ENCODE measurements around the gene RBKS. TPM values are rescaled to one million over a fixed set of nuclear protein-coding genes. Genes with fewer than 3 reads are reported as not detected.
"Not testable (repeated sequence)": the region's sequence is repeated elsewhere in the genome, so short reads cannot be mapped to it uniquely, and the experiment has no call there.

RBKS gene
- polyA plus RNA-seq, 6 donors from 2014 or later: 2.2 to 5.3 (median 3.5) TPM

- ATAC-seq (ENCODE audit: low read depth in 2 of 2): no peak
- Mint-ChIP-seq H3K4me3 (peak overlapping the region; percentile 27 to 74 (median 64)), H3K9me3 (peaks cover 0 to 5% (median 0%) of the 10 kb centered on the region in 7 donors), H3K36me3 (no peaks in the 10 kb centered on the region), H3K27me3 (peaks cover 21 to 60% (median 34%) of the 10 kb centered on the region in 3 donors), H3K27ac (peak overlapping the region in 2 of 6 donors; percentile 64 to 66), H3K4me1 (peaks cover 9 to 19% (median 17%) of the 10 kb centered on the region in 3 donors)
- DNase-seq: no peak
Observed at GRCh38 chr2:27766287-27766661, 123.9 kb downstream of the RBKS start.

GRCh38 chr2:27765621-27766286 lies 124.4 kb downstream of the RBKS start:
- Mint-ChIP-seq H3K9me3 (peaks cover 0 to 3% (median 0%) of the 10 kb centered on the region in 7 donors), H3K27ac (peak overlapping the region in 2 of 6 donors; percentile 64 to 66), H3K27me3 (peaks cover 21 to 60% (median 34%) of the 10 kb centered on the region in 3 donors), H3K4me1 (peaks cover 5 to 14% (median 12%) of the 10 kb centered on the region in 3 donors), H3K4me3 (peak overlapping the region; percentile 27 to 75 (median 67)), H3K36me3 (no peaks in the 10 kb centered on the region)
- ATAC-seq (ENCODE audit: low read depth in 2 of 2): peak in 1 of 2 donors; percentile 53
- peak; percentile 33 for DNase-seq

- H3K27me3 Mint-ChIP-seq: peaks cover 26 to 55% (median 27%) of the 10 kb centered on the region in 3 donors
- not testable (repeated sequence) for H3K36me3 Mint-ChIP-seq; ATAC-seq (ENCODE audit: low read depth in 2 of 2)
Observed at GRCh38 chr2:27764526-27764925, 125.7 kb downstream of the RBKS start.

GRCh38 chr2:27763907-27764267 lies 126.3 kb downstream of the RBKS start:
- H3K4me1 Mint-ChIP-seq: peaks cover 5 to 12% (median 12%) of the 10 kb centered on the region in 3 donors
- no peaks in the 10 kb centered on the region for H3K36me3 Mint-ChIP-seq
- no peak overlapping the region for H3K4me3 Mint-ChIP-seq
- no peak for DNase-seq
- H3K27ac Mint-ChIP-seq: no peak overlapping the region
- H3K9me3 Mint-ChIP-seq: peaks cover 0 to 3% (median 0%) of the 10 kb centered on the region in 7 donors
- peaks cover 24 to 52% (median 26%) of the 10 kb centered on the region in 3 donors for H3K27me3 Mint-ChIP-seq
- no peak for ATAC-seq (ENCODE audit: low read depth in 2 of 2)

More at GRCh38 chr2:27764526-27764925, 125.7 kb downstream of the RBKS start:
- peak overlapping the region in 2 of 6 donors; percentile 56 to 83 for H3K27ac Mint-ChIP-seq
- peak overlapping the region in 1 of 8 donors; percentile 16 for H3K4me3 Mint-ChIP-seq
- not testable (repeated sequence) for H3K9me3 Mint-ChIP-seq, DNase-seq
- H3K4me1 Mint-ChIP-seq: peaks cover 5 to 12% (median 12%) of the 10 kb centered on the region in 3 donors

GRCh38 chr2:27762951-27763906 lies 127.0 kb downstream of the RBKS start:
- DNase-seq (no peak), ATAC-seq (ENCODE audit: low read depth in 2 of 2) (no peak)
- Mint-ChIP-seq H3K4me1 (peaks cover 5 to 12% (median 12%) of the 10 kb centered on the region in 3 donors), H3K27me3 (peaks cover 17 to 46% (median 25%) of the 10 kb centered on the region in 3 donors), H3K27ac (no peak overlapping the region), H3K36me3 (no peaks in the 10 kb centered on the region), H3K4me3 (peak overlapping the region in 1 of 8 donors; percentile 7), H3K9me3 (peaks cover 0 to 3% (median 0%) of the 10 kb centered on the region in 7 donors)

GRCh38 chr2:27756544-27757498 lies 133.4 kb downstream of the RBKS start:
- peaks cover 14 to 24% (median 17%) of the 10 kb centered on the region in 3 donors for H3K27me3 Mint-ChIP-seq
- DNase-seq (no peak), ATAC-seq (ENCODE audit: low read depth in 2 of 2) (no peak)
- H3K27ac Mint-ChIP-seq: peak overlapping the region in 1 of 6 donors; percentile 65
- H3K4me1 Mint-ChIP-seq: no peaks in the 10 kb centered on the region
- H3K9me3 Mint-ChIP-seq: peaks cover 0 to 3% (median 0%) of the 10 kb centered on the region in 7 donors
- no peak overlapping the region for H3K4me3 Mint-ChIP-seq
- no peaks in the 10 kb centered on the region for H3K36me3 Mint-ChIP-seq

GRCh38 chr2:27756091-27756490 lies 134.1 kb downstream of the RBKS start:
- H3K27me3 Mint-ChIP-seq: peaks cover 16 to 24% (median 19%) of the 10 kb centered on the region in 3 donors
- H3K4me1 Mint-ChIP-seq: no peaks in the 10 kb centered on the region
- ATAC-seq (ENCODE audit: low read depth in 2 of 2): no peak
- no peak for DNase-seq
- H3K9me3 Mint-ChIP-seq: peaks cover 0 to 3% (median 0%) of the 10 kb centered on the region in 7 donors
- no peaks in the 10 kb centered on the region for H3K36me3 Mint-ChIP-seq
- no peak overlapping the region for H3K4me3 Mint-ChIP-seq
- H3K27ac Mint-ChIP-seq: no peak overlapping the region

- H3K9me3 Mint-ChIP-seq: peaks cover 0 to 3% (median 0%) of the 10 kb centered on the region in 7 donors
- H3K27me3 Mint-ChIP-seq: peaks cover 16 to 19% (median 19%) of the 10 kb centered on the region in 3 donors
- DNase-seq (no peak), ATAC-seq (ENCODE audit: low read depth in 2 of 2) (no peak)
- H3K4me1 Mint-ChIP-seq: no peaks in the 10 kb centered on the region
- H3K36me3 Mint-ChIP-seq: no peaks in the 10 kb centered on the region
- peak overlapping the region in 1 of 6 donors; percentile 83 for H3K27ac Mint-ChIP-seq
- H3K4me3 Mint-ChIP-seq: peak overlapping the region in 1 of 8 donors; percentile 15
Observed at GRCh38 chr2:27754831-27755230, 135.4 kb downstream of the RBKS start.

- no peak for ATAC-seq (ENCODE audit: low read depth in 2 of 2)
- H3K4me1 Mint-ChIP-seq: no peaks in the 10 kb centered on the region
- H3K9me3 Mint-ChIP-seq: peaks cover 0 to 5% (median 3%) of the 10 kb centered on the region in 7 donors
- no peak for DNase-seq
- peak overlapping the region in 1 of 6 donors; percentile 26 for H3K27ac Mint-ChIP-seq
- peaks cover 0 to 2% of the 10 kb centered on the region in 2 donors for H3K36me3 Mint-ChIP-seq
- no peak overlapping the region for H3K4me3 Mint-ChIP-seq
- H3K27me3 Mint-ChIP-seq: peaks cover 18 to 19% (median 19%) of the 10 kb centered on the region in 3 donors
Observed at GRCh38 chr2:27754138-27754588, 136.0 kb downstream of the RBKS start.

GRCh38 chr2:27752551-27753237 lies 137.5 kb downstream of the RBKS start:
- ATAC-seq (ENCODE audit: low read depth in 2 of 2) (no peak), DNase-seq (no peak)
- Mint-ChIP-seq H3K4me1 (no peaks in the 10 kb centered on the region), H3K27ac (no peak overlapping the region), H3K27me3 (peaks cover 31 to 33% (median 31%) of the 10 kb centered on the region in 3 donors), H3K36me3 (peaks cover 0 to 13% of the 10 kb centered on the region in 2 donors), H3K9me3 (peaks cover 1 to 12% (median 9%) of the 10 kb centered on the region in 7 donors), H3K4me3 (no peak overlapping the region)

GRCh38 chr2:27751377-27751776 lies 138.8 kb downstream of the RBKS start:
- peaks cover 0 to 13% of the 10 kb centered on the region in 2 donors for H3K36me3 Mint-ChIP-seq
- no peak overlapping the region for H3K27ac Mint-ChIP-seq
- DNase-seq (no peak), ATAC-seq (ENCODE audit: low read depth in 2 of 2) (no peak)
- no peak overlapping the region for H3K4me3 Mint-ChIP-seq
- peaks cover 32 to 34% (median 33%) of the 10 kb centered on the region in 3 donors for H3K27me3 Mint-ChIP-seq
- H3K9me3 Mint-ChIP-seq: peaks cover 1 to 12% (median 9%) of the 10 kb centered on the region in 7 donors
- no peaks in the 10 kb centered on the region for H3K4me1 Mint-ChIP-seq
